PFSK-1 (cell line): ENCODE results near the gene FBLN5.

ENCODE experiments used
- FOXP2 ChIP-seq: optimal IDR thresholded peaks from 2 replicates; pipeline ENCODE3; 2011; ENCODE audit warnings: borderline replicate concordance, control low read depth, inconsistent platforms; ENCODE audit not compliant: insufficient read depth; ENCODE audit errors: extremely low read length, extremely low read depth
- POLR2AphosphoS5 ChIP-seq: IDR thresholded peaks from 2 replicates; pipeline ENCODE4 v1.6.1; 2012; ENCODE audit warnings: low read depth, mild to moderate bottlenecking, control low read depth, low read length, moderate library complexity
- REST ChIP-seq, 2 experiments: IDR thresholded peaks; 2 replicates each; pipeline versions ENCODE4 v1.6.1 to v1.8.0; 2011 to 2012; ENCODE audit warnings: low read depth in 2 of 2, low read length in 2 of 2, control low read depth in 1 of 2, inconsistent platforms in 1 of 2, mild to moderate bottlenecking in 1 of 2, moderate library complexity in 1 of 2; ENCODE audit not compliant: insufficient read depth in 1 of 2
- SIN3A ChIP-seq: IDR thresholded peaks from 2 replicates; pipeline ENCODE4 v1.6.1; 2012; ENCODE audit warnings: mild to moderate bottlenecking, low read length, moderate library complexity, borderline replicate concordance; ENCODE audit not compliant: insufficient read depth
- TAF1 ChIP-seq: IDR thresholded peaks from 2 replicates; pipeline ENCODE4 v1.6.1; 2012; ENCODE audit warnings: low read length, control low read depth, borderline replicate concordance; ENCODE audit not compliant: insufficient read depth

The FBLN5 gene

GRCh38 chr14:91906374-91906773 is 41.1 kb downstream of the FBLN5 start:
- TF ChIP-seq POLR2AphosphoS5 (no peak), REST (IDR thresholded peaks at IDR 0.05; ENCODE audit: insufficient read depth in 1 of 2, low read depth in 2 of 2, low read length in 2 of 2) (no peak), TAF1 (no peak), FOXP2 (no peak), SIN3A (no peak)

GRCh38 chr14:91904956-91905645 is 42.4 kb downstream of the FBLN5 start:
- no peak for TF ChIP-seq TAF1
- no peak for TF ChIP-seq SIN3A
- TF ChIP-seq FOXP2 = no peak
- no peak for TF ChIP-seq POLR2AphosphoS5
- TF ChIP-seq REST (IDR thresholded peaks at IDR 0.05; ENCODE audit: insufficient read depth in 1 of 2, low read depth in 2 of 2, low read length in 2 of 2) = no peak

- TF ChIP-seq TAF1 (no peak), REST (IDR thresholded peaks at IDR 0.05; ENCODE audit: insufficient read depth in 1 of 2, low read depth in 2 of 2, low read length in 2 of 2) (no peak), SIN3A (no peak), FOXP2 (no peak), POLR2AphosphoS5 (no peak)
These were observed 43.0 kb downstream of the FBLN5 start for GRCh38 chr14:91904483-91904882.

GRCh38 chr14:91903070-91903469 is 44.4 kb downstream of the FBLN5 start:
- TF ChIP-seq TAF1 (no peak), POLR2AphosphoS5 (no peak)

- TF ChIP-seq POLR2AphosphoS5 (no peak), TAF1 (no peak), FOXP2 (no peak), SIN3A (no peak), REST (IDR thresholded peaks at IDR 0.05; ENCODE audit: insufficient read depth in 1 of 2, low read depth in 2 of 2, low read length in 2 of 2) (no peak)
These were observed 45.2 kb downstream of the FBLN5 start for GRCh38 chr14:91902336-91902735.
